AG09319 (cell line): ENCODE results near the gene GBF1.

ENCODE experiments used
- DNase-seq: peaks from one replicate; pipeline ENCODE4 v3.0.0-alpha.2; 2010; ENCODE audit warnings: low read depth; ENCODE audit errors: extremely low read depth
- TF ChIP-seq, protein P1 (sequence below): IDR thresholded peaks from 2 replicates; pipeline ENCODE4 v1.5.1; 2011; ENCODE audit warnings: low read depth, mild to moderate bottlenecking, inconsistent platforms, low read length, moderate library complexity

Gene GBF1

DNA sequence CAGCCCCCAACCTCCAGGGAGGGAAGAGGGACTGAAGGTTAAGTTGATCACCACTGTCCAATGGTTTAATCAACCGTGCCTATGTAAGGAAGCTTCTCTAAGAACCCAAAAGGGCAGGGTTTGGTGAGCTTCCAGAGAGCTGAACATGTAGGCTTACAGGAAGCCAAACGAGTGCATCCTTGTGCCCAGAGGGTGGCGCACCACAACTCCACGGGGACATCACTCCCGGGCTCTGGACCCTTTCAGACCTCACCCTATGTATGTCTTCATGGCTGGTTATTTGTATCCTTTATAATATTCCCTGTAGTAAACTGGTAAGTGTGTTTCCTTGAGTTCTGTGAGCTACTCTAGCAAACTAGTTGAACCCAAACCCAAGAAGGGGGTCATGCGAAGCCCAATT lies 138.7 kb downstream of the GBF1 start:
- no peak for DNase-seq
- TF ChIP-seq, protein P1, sequence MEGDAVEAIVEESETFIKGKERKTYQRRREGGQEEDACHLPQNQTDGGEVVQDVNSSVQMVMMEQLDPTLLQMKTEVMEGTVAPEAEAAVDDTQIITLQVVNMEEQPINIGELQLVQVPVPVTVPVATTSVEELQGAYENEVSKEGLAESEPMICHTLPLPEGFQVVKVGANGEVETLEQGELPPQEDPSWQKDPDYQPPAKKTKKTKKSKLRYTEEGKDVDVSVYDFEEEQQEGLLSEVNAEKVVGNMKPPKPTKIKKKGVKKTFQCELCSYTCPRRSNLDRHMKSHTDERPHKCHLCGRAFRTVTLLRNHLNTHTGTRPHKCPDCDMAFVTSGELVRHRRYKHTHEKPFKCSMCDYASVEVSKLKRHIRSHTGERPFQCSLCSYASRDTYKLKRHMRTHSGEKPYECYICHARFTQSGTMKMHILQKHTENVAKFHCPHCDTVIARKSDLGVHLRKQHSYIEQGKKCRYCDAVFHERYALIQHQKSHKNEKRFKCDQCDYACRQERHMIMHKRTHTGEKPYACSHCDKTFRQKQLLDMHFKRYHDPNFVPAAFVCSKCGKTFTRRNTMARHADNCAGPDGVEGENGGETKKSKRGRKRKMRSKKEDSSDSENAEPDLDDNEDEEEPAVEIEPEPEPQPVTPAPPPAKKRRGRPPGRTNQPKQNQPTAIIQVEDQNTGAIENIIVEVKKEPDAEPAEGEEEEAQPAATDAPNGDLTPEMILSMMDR = peak; percentile 4

DNA sequence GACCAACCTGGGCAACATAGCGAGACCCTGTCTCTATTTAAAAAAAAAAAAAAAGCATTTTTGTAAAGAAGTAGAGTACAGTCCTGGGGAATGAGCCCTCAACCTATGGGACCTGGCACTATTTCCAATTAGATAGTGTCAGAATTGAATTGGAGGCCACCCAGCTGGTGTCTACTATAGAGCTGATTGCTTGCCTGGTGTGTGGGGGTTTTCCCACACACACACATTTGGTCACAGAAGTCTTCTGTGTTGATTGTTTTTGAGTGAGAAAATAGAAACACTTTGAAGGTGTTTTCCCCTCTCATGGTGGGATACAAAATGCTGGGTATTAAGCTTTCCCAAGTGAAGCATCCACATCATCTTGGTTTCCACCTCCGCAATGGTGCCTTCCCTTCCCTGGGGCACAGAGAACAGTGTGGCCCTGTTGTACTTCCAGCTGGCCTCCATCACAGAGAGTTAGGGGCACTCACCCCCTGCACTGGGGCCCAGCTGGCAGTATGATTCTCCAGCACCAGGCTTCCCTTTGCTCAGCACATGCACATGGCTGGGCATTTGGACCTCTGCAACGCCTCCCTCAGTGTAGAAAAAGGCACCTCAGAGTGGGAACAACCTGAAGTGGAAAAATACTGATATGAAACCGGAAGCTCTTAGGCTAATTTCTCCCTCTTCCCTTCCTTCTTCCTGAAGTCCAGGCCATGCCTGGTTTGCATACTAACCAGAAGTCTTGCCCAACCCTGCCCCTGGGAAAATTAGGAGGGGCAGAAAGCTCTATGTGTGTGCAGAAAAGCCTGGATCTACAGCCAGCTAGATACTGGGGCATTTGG lies 139.5 kb downstream of the GBF1 start:
- TF ChIP-seq, protein P1 = no peak
- DNase-seq = no peak

DNA sequence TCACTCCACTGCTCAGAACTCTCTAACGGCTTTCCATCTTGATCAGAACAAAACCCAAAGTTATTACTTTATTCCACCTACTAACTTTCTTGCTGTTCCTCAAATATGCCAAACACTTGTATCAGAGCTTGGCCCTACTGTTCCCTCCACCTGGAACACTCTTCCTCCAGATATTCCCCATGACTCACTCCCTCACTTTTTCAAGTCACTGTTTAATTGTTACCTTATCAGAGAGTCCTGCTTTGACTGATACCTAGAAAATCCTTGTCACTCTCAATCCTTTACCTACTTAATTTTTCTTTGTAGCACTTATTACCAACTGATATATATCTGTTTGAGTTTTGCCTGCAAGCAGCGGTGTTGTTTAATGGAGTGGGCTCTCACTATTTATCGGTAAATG lies 144.6 kb downstream of the GBF1 start:
- TF ChIP-seq, protein P1 = no peak
- DNase-seq = no peak

DNA sequence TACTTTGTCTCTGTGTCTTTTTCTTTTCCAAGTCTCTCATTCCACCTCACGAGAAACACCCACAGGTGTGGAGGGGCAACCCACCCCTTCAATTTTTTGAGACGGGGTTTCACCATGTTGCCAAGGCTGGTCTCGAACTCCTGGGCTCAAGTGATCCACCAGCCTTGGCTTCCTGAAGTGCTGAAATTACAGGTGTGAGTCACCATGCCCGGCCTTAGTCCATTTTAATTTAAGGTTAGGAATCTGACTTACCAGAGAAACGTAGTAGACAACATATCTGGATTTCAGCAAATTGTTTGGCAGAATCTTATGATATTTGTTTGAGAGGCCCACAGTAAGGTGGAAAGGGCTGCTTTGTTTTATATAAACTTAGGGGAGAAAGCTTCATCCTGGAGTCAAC lies 147.0 kb downstream of the GBF1 start:
- DNase-seq = no peak

DNA sequence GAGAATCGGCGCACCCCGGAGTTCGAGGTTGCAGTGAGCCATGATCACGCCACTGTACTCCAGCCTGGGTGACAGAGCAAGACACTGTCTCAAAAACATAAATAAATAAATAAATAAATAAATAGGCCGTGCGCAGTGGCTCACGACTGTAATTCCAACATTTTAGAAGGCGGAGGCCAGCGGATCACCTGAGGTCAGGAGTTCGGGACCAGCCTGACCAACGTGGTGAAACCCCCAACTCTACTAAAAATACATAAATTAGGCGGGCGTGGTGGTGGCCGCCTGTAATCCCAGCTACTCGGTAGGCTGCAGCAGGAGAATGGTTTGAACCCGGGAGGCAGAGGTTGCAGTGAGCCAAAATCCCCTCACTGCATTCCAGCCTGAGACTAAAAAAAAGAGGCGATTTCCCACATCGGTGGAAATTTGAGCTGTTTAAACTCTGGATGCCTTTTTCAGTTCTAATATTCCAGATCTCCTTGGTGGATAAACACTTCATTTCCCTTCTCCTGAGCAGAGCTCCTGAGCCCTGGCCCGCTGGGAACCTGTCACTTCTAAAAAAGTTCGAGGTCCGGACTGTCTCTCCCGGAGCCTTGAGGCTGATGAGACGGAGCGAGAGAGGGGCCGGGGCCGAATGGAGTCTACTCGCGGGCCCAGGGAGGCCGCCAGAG lies 148.2 kb downstream of the GBF1 start:
- DNase-seq = no peak
- TF ChIP-seq, protein P1 = peak; percentile 90

More for the DNA sequence above, 147.0 kb downstream of the GBF1 start:
- TF ChIP-seq, protein P1 = no peak

DNA sequence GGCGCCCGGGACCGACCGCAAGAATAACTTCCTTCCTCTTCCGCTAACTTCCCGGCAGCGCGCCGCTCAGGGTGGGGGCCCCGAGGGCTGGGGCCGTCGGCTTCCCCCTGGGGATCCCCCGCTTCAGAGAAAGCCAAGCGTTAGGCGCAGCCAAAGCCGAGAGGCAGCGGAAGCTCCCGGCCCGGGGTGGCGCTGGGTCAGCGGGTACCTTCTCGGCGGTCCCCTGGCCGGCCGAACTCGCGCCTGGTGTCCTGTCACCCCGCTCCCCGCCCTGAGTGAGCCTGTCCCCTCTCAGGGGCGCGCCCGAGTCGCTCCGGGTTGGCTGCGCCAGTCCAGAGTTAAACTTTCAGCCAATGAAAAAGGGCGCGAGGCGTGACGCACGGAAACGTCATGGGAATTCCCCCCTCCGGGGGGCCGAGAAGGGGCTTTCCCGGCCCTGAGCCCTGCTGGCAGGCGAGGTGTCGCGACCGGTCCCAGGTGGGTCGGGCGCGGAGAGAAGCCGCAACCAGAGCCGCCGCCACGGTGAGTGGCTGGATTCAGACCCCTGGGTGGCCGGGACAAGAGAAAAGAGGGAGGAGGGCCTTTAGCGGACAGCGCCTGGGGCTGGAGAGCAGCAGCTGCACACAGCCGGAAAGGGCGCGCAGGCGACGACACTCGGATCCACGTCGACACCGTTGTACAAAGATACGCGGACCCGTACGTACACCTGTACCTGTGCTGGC lies 148.9 kb downstream of the GBF1 start:
- TF ChIP-seq, protein P1 = no peak
- peak; percentile 79 for DNase-seq
